ENCODE results near the gene NFATC3.

GRCh38 chr16:68234188-68235107 lies 149.3 kb downstream of the NFATC3 start:
- TF ChIP-seq POLR2A (IDR thresholded peaks at IDR 0.05) (peak in 1 of 2 donors; percentile 72), CTCF (IDR thresholded peaks at IDR 0.05) (peak in 3 of 6 experiments; percentile 3 to 21 (median 15))
